Smooth muscle cell (in vitro differentiated cells): ENCODE results near the gene MGRN1. TPM values are rescaled to one million over a fixed set of nuclear protein-coding genes. Genes with fewer than 3 reads are reported as not detected.

Source experiments
- DNase-seq: peaks from one replicate; lab custom pipeline; 2025; ENCODE audit not compliant: unreplicated experiment; lab: John Stamatoyannopoulos, UW
- H2AFZ ChIP-seq: fragments of 200-600 bp; sonication (generic); 2 replicates; pipeline ENCODE4 v1.6.0; 2016; ENCODE audit warnings: antibody characterized with exemption, low read depth, mild to moderate bottlenecking
- H3F3A ChIP-seq: fragments of 200-600 bp; sonication (generic); 2 replicates; pipeline ENCODE4 v1.6.0; 2017; ENCODE audit warnings: antibody characterized with exemption, low read depth
- H3K27ac ChIP-seq: fragments of 200-600 bp; sonication (generic); 2 replicates; pipeline ENCODE4 v1.5.1; 2016; ENCODE audit warnings: low read depth, mild to moderate bottlenecking
- H3K27me3 ChIP-seq: fragments of 200-600 bp; sonication (generic); 2 replicates; pipeline ENCODE4 v1.6.1; 2016; ENCODE audit warnings: low read depth, mild to moderate bottlenecking
- H3K36me3 ChIP-seq: fragments of 200-600 bp; sonication (generic); 2 replicates; pipeline ENCODE4 v1.5.1; 2016; ENCODE audit warnings: low read depth
- H3K4me1 ChIP-seq: fragments of 200-600 bp; sonication (generic); 2 replicates; pipeline ENCODE4 v1.5.1; 2016; ENCODE audit warnings: low read depth
- H3K4me2 ChIP-seq: fragments of 200-600 bp; sonication (generic); 2 replicates; pipeline ENCODE4 v1.6.0; 2016; ENCODE audit warnings: mild to moderate bottlenecking
- H3K4me3 ChIP-seq: fragments of 200-600 bp; sonication (generic); 2 replicates; pipeline ENCODE4 v1.5.1; 2016; ENCODE audit warnings: mild to moderate bottlenecking
- H3K79me2 ChIP-seq: fragments of 200-600 bp; sonication (generic); 2 replicates; pipeline ENCODE4 v1.6.0; 2016; ENCODE audit warnings: low read depth, mild to moderate bottlenecking
- H3K9ac ChIP-seq: fragments of 200-600 bp; sonication (generic); 2 replicates; pipeline ENCODE4 v1.6.0; 2016; ENCODE audit warnings: low read depth
- H3K9me3 ChIP-seq: fragments of 200-600 bp; sonication (generic); replicated peaks from 2 replicates; pipeline ENCODE4 v1.5.1; 2016; ENCODE audit warnings: low read depth
- H4K20me1 ChIP-seq: fragments of 200-600 bp; sonication (generic); 2 replicates; pipeline ENCODE4 v1.6.0; 2016; ENCODE audit warnings: low read depth
- CTCF ChIP-seq: fragments of 200-600 bp; sonication (generic); IDR thresholded peaks from 2 replicates; pipeline ENCODE4 v1.5.1; 2017; ENCODE audit warnings: borderline replicate concordance, mild to moderate bottlenecking, antibody characterized with exemption; ENCODE audit not compliant: insufficient read depth, poor library complexity, severe bottlenecking
- WGBS: methylation state at CpG from one replicate; pipeline ENCODE4 v1.1.7; 2016; ENCODE audit warnings: low lambda C conversion rate; 5-methylcytosine and 5-hydroxymethylcytosine counted together
- polyA plus RNA-seq: library from polyadenylated mRNA; unstranded; fragments of >200 nt; fragmentation: Nextera tagmentation; extraction: Ambion mirVana; gene quantifications from 2 replicates; pipeline ENCODE4 v1.2.1, GENCODE V29; 2016
- total RNA-seq: library from RNA; depleted of rRNA; stranded (reverse); fragments of >200 nt; gene quantifications from 2 replicates; pipeline ENCODE4 v1.2.3, GENCODE V29; 2014

MGRN1 gene
- total and polyA plus RNA-seq, 2 experiments from 2014 or later, result 22.0 to 23.2 TPM

- no peaks in the 10 kb centered on the region for H3K9me3 ChIP-seq
- H3K79me2 ChIP-seq, result no peaks in the 10 kb centered on the region
- DNase-seq, result no peak
- H3K36me3 ChIP-seq, result no peaks in the 10 kb centered on the region
- H3F3A ChIP-seq, result no peaks in the 10 kb centered on the region
- H3K4me2 ChIP-seq, result no peak overlapping the region
- no peak overlapping the region for H3K4me3 ChIP-seq
- H3K27ac ChIP-seq, result no peak overlapping the region
- WGBS, result 97% methylated on average over 24 of the region's 25 CpGs
- H3K9ac ChIP-seq, result no peak overlapping the region
- no peak overlapping the region for H2AFZ ChIP-seq
- no peaks in the 10 kb centered on the region for H3K27me3 ChIP-seq
- peaks cover 75% of the 10 kb centered on the region for H4K20me1 ChIP-seq
- TF ChIP-seq CTCF, result no peak
- no peaks in the 10 kb centered on the region for H3K4me1 ChIP-seq
Measured at GRCh38 chr16:4656695-4657686, 32.4 kb downstream of the MGRN1 start.

- H3K9me3 ChIP-seq, result no peaks in the 10 kb centered on the region
- no peak overlapping the region for H2AFZ ChIP-seq
- no peak overlapping the region for H3K4me3 ChIP-seq
- no peaks in the 10 kb centered on the region for H3K27me3 ChIP-seq
- no peaks in the 10 kb centered on the region for H3K36me3 ChIP-seq
- TF ChIP-seq CTCF, result no peak
- H3K27ac ChIP-seq, result peak overlapping the region; percentile 33
- H3K9ac ChIP-seq, result no peak overlapping the region
- no peak overlapping the region for H3K4me2 ChIP-seq
- H4K20me1 ChIP-seq, result peaks cover 82% of the 10 kb centered on the region
- H3K4me1 ChIP-seq, result no peaks in the 10 kb centered on the region
- WGBS, result 97% methylated on average over 29 of the region's 29 CpGs
- no peak for DNase-seq
- H3K79me2 ChIP-seq, result no peaks in the 10 kb centered on the region
- H3F3A ChIP-seq, result no peaks in the 10 kb centered on the region
Measured at GRCh38 chr16:4659363-4660353, 35.0 kb downstream of the MGRN1 start.

GRCh38 chr16:4660454-4661007, 35.9 kb downstream of the MGRN1 start:
- Histone ChIP-seq H3K4me2 (no peak overlapping the region), H3K79me2 (no peaks in the 10 kb centered on the region), H2AFZ (no peak overlapping the region), H3K4me1 (no peaks in the 10 kb centered on the region), H3K27me3 (no peaks in the 10 kb centered on the region), H3K27ac (peak overlapping the region; percentile 33), H3K4me3 (no peak overlapping the region), H3K9me3 (no peaks in the 10 kb centered on the region), H3K9ac (no peak overlapping the region), H3K36me3 (no peaks in the 10 kb centered on the region), H4K20me1 (peaks cover 82% of the 10 kb centered on the region), H3F3A (no peaks in the 10 kb centered on the region)
- TF ChIP-seq CTCF, result no peak
- no peak for DNase-seq
- 62% methylated on average over 18 of the region's 18 CpGs for WGBS
